Panc1 (cell line): ENCODE measurements around the gene PEX1.

Source experiments
- POLR2AphosphoS5 ChIP-seq: IDR thresholded peaks from 2 replicates; pipeline ENCODE4 v1.6.1; 2012; ENCODE audit warnings: mild to moderate bottlenecking, low read depth, low read length, moderate library complexity
- SIN3A ChIP-seq: IDR thresholded peaks from 2 replicates; pipeline ENCODE4 v1.6.1; 2012; ENCODE audit warnings: low read depth, mild to moderate bottlenecking, low read length, moderate library complexity, borderline replicate concordance; ENCODE audit not compliant: insufficient read depth
- TF ChIP-seq, protein P1 (sequence below): fragments of 450-650 bp; IDR thresholded peaks from 2 replicates; pipeline ENCODE4 v1.5.1; 2017; ENCODE audit warnings: mild to moderate bottlenecking

DNA sequence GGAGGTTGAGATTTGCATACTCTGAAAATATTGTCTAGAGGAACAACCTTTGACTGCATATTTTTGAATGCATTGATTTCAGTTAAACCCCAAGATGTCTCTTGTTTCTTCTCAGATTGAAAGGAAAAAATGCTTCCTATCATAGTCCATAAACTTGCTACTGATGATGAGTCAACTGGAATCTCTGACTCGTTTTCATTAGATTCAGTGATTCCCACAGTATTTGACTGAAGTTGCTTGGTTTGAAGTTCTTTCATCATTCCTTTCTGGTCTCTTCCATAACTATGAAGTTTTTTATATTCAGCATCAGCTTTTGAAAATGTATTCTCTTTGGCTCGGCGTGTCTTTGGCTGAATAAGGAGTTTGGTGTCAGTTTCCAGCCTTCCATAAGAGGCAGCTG, 10.7 kb downstream of the PEX1 start:
- TF ChIP-seq POLR2AphosphoS5 (no peak), SIN3A (no peak)
- TF ChIP-seq, protein P1, sequence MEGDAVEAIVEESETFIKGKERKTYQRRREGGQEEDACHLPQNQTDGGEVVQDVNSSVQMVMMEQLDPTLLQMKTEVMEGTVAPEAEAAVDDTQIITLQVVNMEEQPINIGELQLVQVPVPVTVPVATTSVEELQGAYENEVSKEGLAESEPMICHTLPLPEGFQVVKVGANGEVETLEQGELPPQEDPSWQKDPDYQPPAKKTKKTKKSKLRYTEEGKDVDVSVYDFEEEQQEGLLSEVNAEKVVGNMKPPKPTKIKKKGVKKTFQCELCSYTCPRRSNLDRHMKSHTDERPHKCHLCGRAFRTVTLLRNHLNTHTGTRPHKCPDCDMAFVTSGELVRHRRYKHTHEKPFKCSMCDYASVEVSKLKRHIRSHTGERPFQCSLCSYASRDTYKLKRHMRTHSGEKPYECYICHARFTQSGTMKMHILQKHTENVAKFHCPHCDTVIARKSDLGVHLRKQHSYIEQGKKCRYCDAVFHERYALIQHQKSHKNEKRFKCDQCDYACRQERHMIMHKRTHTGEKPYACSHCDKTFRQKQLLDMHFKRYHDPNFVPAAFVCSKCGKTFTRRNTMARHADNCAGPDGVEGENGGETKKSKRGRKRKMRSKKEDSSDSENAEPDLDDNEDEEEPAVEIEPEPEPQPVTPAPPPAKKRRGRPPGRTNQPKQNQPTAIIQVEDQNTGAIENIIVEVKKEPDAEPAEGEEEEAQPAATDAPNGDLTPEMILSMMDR: no peak
